ENCODE results near the gene TNS1.

- TF ChIP-seq, protein P1, sequence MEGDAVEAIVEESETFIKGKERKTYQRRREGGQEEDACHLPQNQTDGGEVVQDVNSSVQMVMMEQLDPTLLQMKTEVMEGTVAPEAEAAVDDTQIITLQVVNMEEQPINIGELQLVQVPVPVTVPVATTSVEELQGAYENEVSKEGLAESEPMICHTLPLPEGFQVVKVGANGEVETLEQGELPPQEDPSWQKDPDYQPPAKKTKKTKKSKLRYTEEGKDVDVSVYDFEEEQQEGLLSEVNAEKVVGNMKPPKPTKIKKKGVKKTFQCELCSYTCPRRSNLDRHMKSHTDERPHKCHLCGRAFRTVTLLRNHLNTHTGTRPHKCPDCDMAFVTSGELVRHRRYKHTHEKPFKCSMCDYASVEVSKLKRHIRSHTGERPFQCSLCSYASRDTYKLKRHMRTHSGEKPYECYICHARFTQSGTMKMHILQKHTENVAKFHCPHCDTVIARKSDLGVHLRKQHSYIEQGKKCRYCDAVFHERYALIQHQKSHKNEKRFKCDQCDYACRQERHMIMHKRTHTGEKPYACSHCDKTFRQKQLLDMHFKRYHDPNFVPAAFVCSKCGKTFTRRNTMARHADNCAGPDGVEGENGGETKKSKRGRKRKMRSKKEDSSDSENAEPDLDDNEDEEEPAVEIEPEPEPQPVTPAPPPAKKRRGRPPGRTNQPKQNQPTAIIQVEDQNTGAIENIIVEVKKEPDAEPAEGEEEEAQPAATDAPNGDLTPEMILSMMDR (IDR thresholded peaks at IDR 0.05): no peak
- TF ChIP-seq POLR2AphosphoS5 (IDR thresholded peaks at IDR 0.05; ENCODE audit: low read depth, low read length) (no peak), REST (IDR thresholded peaks at IDR 0.05; ENCODE audit: low read depth, low read length) (no peak), GATA2 (CRISPR knock-in tag; IDR thresholded peaks at IDR 0.05) (no peak), ELF1 (IDR thresholded peaks at IDR 0.05) (no peak), USF2 (IDR thresholded peaks at IDR 0.05; ENCODE audit: borderline replicate concordance, low read depth, low read length) (no peak), EZH2phosphoT487 (IDR thresholded peaks at IDR 0.05; ENCODE audit: borderline replicate concordance, low read depth) (no peak), YY1 (IDR thresholded peaks at IDR 0.05; ENCODE audit: low read depth) (no peak), RAD21 (IDR thresholded peaks at IDR 0.05; ENCODE audit: low read length) (no peak)
Observed at GRCh38 chr2:217973008-217973787, 29.6 kb downstream of the TNS1 start.
